GM19238 (cell line): ENCODE measurements around the gene FHOD3.
"Not testable (repeated sequence)": the region's sequence is repeated elsewhere in the genome, so short reads cannot be mapped to it uniquely, and the experiment has no call there.

ENCODE experiments used
- DNase-seq: peaks from one replicate; pipeline ENCODE4 v3.0.0; 2011; ENCODE audit warnings: low spot score; ENCODE audit not compliant: insufficient read length

The FHOD3 gene

DNA sequence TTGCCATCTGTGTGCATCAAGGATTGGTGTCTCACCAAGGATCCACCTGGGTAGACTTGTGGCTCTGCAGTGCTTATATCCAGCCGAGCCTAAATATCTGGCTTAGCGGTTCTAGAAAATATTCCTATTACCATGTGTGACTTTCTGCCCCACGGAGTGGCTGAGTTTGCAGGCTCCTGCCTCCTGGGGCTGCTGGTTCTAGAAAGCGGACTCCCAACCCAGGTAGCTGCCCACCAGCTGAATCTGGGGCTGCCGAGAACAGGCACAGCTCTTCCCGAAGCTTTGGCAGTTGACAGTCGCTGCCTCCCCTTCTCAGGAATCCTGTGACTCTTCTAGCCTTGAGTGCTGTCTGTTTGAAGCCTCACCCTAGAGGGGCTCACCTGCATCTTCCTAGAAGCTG is 426.7 kb downstream of the FHOD3 start:
- no peak for DNase-seq

- DNase-seq: no peak
These were observed 427.1 kb downstream of the FHOD3 start for GRCh38 chr18:36724591-36725001.

DNA sequence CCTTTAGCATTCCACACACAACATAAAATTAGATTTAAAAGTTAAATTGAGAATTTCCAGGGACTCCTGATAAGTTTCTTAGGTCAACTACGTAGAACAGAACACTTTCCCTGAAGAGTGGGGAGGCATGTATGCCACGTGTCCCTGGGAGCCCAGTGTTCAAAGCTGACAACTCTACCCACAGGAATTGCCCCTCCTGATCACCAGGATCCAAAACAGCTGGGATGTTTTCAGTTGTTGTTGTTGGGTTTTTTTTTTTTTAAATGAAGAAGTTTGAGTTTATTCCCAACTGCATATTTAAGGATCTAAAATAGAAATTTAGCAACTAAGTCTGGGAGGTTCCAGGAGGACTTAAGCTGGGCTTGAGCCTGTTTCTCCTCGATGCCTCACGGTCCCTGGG is 430.8 kb downstream of the FHOD3 start:
- no peak for DNase-seq

DNA sequence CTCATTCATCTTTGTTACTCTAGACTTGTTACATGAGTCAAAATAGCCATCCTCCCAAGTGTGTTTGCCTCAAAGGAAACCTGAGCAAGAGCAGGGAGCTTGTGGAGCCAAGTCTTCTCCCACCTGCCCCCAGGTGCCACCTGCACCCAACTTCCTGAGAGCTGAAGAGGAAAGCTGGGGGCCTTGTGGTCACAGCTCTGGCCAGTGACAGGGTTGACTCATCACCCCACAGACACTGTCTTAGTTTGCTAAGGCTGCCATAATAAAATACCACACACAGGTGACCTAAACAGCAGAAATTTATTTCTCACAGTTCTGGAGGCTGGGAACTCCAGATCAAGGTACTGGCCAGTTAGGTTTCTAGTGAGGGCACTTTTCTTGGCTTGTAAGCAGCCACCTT is 431.7 kb downstream of the FHOD3 start:
- DNase-seq: no peak

GRCh38 chr18:36732264-36732663 is 434.8 kb downstream of the FHOD3 start:
- no peak for DNase-seq

- DNase-seq: no peak
These were observed 435.6 kb downstream of the FHOD3 start for GRCh38 chr18:36733150-36733549.

DNA sequence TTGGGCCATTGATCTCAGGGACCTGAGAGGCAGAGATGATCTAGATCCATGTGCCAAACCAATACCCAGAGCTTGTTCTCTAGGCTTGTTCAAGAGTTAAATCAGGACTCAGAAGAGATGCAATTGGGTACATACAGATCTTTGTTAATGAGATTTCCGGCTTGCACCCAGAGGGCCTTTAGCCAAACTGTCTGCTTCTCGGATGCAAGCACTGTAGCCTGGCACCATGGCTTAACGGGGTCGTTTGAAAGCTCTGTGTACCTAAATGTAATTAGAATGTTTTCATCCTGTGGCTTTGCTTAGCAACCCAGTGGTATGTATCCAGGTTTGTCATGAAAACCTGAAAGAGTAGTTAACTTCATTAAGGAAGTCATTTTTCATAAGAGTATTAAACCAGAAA is 437.1 kb downstream of the FHOD3 start:
- no peak for DNase-seq

- DNase-seq: no peak
These were observed 437.6 kb downstream of the FHOD3 start for GRCh38 chr18:36735130-36735529.

DNA sequence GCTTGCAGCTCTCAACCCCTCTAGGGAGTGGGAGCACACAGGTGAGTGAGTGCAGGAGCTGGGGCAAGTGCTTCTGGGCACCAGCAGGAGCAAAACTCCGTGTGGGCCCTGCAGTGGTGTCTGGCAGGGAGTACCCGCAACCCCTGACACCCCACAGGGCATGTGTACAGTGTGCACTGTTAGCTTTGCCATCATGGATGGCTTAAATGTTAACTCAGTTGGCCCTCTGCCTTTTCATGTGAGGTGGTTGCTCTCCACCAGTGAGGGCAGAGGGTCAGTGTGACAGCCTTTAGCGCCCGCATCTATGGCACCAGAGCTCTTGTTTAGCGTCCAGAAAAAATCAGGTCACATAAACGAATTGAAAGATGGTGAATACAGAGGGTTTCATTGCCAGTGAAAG is 438.6 kb downstream of the FHOD3 start:
- DNase-seq: no peak

- no peak for DNase-seq
These were observed 439.8 kb downstream of the FHOD3 start for GRCh38 chr18:36737316-36737715.

DNA sequence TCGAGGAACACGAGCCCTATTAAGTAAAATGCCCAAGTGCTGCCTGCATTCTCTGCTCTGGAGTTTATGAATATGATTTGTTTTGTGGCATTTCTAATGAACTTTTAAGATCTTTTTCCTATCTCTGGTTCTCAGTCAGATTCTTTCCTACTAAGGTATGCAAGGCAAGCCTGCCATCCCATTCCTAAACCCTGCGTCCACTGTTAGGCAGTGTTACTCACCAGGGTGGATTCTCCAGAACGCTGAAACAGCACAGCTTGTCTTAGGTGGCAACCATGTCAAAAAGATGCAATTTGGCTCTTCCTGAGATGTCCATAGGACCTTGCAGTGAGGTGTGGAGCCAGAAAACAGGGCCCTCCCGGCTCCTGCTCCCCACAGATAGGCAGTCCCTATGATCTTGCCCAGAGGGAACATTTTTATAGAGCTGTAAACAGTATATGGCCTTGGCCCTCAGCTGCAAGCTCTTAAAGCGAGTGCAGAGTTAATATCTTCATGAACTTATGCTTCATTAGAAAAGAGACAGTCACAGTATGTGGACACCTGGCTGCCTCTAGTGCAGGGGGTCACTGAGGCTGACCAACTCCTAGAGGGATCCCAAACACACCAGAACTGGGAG is 446.9 kb downstream of the FHOD3 start:
- no peak for DNase-seq

- DNase-seq: no peak
These were observed 447.9 kb downstream of the FHOD3 start for GRCh38 chr18:36745219-36745975.

DNA sequence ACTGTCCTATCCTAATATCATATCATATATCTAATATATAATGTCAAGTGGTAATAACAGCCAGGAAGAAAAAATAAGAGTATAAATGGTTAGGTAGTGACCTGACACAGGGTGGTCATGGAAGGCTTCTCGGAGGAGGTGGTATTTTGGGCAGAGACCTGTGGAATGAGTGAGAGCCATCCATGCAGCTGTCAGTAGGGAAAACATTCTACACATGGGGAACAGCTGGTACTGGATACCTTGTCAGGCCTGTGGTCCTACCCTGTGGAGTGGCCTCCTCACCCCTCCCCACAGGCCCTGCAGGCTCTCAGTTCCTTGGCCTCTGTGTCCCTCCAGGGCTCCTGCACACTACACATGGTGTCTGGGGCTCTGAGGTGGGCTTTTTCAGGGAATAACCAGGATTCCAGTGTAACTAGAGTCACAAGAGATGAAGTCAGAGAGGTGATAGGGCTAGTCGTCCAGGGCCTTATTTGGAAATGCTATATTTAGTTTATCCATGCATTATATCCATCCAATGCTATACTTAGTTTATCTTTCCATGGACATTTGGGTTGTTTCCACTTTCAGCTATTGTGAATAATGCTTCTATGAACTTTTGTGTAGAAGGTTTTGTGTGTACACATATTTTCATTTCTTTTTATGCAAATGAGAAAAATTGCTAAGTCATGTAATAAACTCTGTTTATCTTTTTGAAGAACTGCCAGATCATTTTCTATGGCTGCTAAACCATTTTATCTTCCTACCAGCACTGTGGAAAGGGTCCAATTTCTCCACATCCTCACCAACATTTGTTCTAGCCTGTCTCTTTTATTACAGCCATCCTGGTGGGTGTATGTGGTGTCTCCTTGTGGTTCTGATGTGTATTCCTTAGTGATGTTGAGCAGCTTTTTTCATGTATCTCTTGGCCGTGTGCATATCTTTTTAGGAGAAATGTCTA is 455.7 kb downstream of the FHOD3 start:
- no peak for DNase-seq

DNA sequence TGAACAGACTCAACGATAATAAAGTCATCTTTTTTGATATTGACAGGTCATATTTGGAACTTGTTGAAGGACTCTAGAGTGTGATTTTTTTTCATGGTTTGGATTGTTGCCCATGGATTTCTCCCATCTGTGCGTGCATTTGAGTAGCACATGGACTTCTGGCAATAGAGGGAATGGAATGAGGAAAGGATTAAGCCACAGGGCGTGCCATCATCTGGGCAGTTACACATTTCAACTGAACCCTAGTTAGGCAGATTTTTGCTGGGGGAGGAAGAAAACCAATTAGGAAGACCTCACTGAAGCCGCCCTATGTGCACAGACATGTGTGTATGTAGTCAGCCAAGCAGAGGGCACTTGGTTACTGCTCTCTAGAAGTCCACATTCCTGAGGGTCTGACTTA is 458.7 kb downstream of the FHOD3 start:
- no peak for DNase-seq

DNA sequence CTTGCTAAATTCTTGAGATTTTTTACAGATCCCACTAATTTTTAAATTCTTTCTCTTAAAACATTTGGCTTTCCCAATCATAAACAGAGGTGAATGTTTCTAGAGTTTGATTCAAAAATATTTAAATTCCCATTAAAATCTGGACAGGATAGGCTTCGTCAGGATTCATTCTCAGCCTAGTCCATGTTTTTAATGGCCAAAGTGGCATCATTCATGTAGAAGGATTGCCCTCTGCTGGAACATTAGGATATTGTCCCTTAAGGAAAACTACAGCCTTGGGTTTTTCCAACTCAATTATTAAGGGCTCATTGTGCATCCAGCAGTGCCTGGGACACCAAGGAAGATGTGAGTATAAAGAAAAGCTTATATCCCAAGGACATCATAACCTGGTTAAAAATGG is 459.6 kb downstream of the FHOD3 start:
- no peak for DNase-seq

- DNase-seq: no peak
These were observed 460.5 kb downstream of the FHOD3 start for GRCh38 chr18:36757991-36758390.

DNA sequence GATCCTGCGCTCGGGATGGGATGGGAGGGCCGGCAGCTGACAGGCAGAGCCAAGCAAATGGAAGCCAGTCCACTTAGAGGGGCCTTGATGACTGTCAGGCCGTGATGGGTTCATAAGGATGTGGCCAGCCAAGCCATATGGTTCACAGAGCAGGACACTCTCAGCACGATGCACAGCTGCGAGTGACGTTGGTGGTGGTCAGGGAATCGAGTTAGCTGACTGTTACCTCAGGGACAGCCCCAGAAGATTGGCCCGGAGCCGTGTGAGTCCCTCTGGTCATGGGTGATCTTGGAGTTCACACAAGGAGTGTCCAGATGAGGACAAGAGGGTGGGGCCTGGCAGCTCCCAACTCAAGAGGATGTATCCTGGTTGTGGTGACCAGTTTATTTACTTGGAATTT is 461.1 kb downstream of the FHOD3 start:
- DNase-seq: no peak

- no peak for DNase-seq
These were observed 461.8 kb downstream of the FHOD3 start for GRCh38 chr18:36759167-36759776.

DNA sequence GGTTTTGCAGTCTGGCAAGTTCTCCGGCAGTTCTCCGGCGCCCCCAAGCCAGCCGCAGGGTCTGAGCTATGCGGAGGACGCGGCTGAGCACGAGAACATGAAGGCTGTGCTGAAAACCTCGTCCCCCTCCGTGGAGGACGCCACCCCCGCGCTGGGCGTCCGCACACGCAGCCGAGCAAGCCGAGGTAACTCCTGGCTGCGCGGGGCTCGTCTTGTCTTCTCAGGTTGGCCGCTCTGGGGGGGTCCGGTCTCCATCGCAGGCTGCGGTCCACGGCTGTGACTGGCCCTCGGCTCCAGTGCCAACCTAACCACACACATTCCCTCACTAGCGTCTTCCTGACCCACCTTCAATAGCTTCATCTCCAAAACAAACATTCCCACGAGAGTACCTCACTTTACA is 463.1 kb downstream of the FHOD3 start:
- no peak for DNase-seq

DNA sequence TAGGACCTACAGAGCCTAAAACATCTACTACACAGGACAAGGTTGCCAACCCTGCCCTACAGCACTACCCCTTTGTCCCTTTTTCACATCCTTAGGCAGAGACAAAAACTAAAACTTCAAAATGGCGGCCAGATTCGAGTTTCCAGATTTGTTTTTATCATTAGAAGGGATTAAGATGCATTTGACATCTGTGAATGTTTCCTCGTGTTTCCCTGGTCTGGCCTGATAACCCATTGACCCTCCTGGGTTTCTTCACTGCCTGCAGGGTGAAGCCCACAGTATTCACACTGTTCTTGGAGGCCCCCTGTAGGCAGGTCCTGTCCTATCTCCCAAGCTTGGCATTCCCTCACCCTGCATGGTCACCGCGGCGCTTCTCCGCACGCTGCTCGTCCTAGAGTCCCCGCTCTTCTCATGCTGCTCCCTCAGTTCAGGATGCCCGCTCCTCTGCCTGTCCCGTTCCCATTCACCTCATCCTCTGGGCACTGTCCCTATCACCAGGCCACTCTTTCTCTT is 463.7 kb downstream of the FHOD3 start:
- DNase-seq: no peak

DNA sequence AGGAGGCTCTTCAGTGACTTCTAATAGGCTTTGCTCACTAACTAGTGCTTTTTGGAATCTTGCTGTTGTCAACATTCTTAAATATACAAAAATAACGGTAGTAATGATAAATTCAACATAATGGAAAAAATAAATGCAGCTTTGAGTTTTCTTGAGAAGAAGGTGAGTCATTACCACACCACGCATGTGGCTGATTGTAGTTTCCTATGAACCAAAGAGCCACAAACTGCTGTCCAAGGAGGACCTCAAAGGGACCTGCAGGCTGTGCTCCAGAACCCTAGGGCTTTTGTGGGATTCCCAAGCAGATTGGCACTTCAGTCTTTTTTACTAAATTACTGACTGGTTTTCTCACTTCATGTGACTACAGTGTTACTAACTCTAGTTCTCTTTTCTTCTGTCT is 464.6 kb downstream of the FHOD3 start:
- no peak for DNase-seq

DNA sequence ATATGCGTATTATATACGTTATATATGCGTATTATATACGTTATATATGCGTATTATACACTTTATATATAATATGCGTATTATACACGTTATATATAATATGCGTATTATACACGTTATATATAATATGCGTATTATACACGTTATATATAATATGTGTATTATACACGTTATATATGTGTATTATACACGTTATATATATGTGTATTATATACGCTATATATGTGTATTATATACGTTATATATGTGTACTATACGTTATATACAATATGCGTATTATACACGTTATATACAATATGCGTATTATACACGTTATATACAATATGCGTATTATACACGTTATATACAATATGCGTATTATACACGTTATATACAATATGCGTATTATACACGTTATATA is 465.5 kb downstream of the FHOD3 start:
- not testable (repeated sequence) for DNase-seq
